A172 (cell line): ENCODE data around the gene FGF21. TPM values are rescaled to one million over a fixed set of nuclear protein-coding genes. Genes with fewer than 3 reads are reported as not detected.

Source experiments
- DNase-seq: peaks from one replicate; pipeline ENCODE4 v3.0.0-alpha.2; 2015; ENCODE audit warnings: low spot score
- total RNA-seq: library from RNA; depleted of rRNA; stranded (reverse); fragments of >200 nt; shearing (Covaris generic); gene quantifications from 2 replicates; pipeline ENCODE4 v1.2.3, GENCODE V29; 2014

The FGF21 gene
- total RNA-seq, 1 experiment from 2014 or later, result not detected

DNA sequence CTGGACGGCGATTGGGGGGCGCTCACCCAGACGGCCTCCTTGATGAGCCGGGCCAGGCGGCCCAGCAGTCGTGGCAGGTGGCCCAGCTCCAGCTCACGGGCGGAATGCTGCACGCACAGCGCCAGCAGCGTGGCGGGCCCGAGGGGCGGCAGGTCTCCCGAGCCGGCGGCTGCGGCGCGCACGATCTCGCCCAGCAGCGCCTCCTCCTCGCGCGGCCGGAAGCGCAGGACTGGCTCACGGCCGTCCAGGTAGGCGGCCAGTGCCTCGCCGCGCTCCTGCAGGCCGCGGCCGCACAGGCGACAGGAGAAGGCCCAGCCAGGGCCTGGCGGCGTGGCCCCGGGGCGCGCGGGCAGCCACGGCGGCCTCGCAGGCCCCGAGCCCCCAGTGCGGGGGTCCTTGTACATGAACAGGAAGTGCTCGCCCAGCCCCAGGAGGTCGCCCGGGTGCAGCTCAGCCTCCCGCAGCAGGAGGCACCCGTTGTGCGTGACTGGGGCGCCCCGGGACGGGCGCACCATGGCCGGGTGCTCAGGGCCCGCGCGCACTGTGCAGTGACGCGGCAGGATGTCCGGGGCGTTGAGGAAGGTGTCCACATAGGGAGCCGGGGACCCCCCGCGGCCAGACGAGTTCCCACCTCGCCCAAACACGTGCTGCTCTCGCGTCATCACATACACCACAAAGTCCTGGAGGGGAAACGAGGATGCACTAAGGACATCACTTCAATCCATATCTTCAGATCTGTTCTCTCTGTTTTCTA, 26.2 kb upstream of the FGF21 start:
- DNase-seq, result no peak

DNA sequence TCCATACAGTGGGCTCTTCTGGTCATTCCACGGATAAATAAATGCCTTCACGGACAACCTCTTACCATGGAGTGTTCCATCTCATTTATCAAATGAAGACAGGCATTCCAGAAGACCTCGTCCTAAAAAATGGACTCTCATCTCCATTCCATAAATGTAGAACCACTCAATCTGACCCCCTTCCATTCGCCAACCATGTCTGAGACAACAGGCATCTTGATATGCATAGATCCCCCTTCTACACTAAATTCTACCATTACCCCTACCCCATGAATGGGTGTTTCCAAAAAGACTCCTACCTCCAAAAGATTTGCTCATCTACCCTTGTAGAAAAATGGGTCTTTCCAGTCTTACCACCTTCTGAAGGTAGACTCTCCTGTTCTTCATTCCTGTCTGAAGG, 23.9 kb upstream of the FGF21 start:
- no peak for DNase-seq

DNA sequence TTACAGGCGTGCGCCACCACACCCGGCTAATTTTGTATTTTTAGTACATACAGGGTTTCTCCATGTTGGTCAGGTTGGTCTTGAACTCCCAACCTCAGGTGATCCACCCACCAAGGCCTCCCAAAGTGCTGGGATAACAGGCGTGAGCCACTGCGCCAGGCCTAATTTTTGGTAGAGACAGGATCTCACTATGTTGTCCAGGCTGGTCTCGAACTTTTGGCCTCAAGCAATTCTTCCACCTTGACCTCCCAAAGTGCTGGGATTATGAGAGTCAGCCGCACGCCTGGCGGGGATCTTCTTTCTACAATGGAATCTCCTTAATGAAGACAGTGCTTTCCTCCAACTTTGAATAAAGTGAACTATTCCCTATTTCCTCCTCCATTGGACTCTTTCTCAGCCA, 20.7 kb upstream of the FGF21 start:
- no peak for DNase-seq

DNA sequence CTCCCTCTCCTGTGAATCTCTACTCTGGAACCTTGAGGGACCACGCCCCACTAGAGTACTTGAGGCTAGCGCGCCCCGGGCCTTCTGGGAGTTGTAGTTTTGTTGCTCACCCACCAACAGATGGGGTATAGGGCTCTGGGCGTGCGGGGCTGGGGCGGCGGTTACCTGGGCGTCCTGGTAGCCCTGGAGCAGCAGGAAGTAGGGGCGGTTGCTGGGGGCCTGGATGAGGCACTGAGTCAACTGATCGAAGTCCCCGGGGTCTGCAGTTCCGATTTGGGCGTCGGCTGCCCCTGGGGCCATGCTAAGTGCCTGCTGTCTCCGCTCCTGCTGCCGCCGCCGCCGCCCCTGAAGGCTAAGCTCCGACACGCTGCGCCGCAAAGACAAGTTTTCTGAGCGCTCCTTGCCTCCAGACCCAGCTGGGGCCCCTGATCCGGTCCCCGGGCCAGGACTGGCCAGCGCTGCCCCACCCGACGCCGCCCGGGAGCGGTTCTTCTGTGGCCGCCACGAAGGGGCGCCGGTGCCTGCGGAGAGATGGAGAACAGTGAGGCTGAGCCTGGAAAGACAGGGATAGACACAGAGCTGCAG, 20.2 kb upstream of the FGF21 start:
- DNase-seq, result no peak

- no peak for DNase-seq
Measured at GRCh38 chr19:48737360-48737998, 17.8 kb upstream of the FGF21 start.

GRCh38 chr19:48738557-48739403, 16.5 kb upstream of the FGF21 start:
- DNase-seq, result peak; percentile 44

DNA sequence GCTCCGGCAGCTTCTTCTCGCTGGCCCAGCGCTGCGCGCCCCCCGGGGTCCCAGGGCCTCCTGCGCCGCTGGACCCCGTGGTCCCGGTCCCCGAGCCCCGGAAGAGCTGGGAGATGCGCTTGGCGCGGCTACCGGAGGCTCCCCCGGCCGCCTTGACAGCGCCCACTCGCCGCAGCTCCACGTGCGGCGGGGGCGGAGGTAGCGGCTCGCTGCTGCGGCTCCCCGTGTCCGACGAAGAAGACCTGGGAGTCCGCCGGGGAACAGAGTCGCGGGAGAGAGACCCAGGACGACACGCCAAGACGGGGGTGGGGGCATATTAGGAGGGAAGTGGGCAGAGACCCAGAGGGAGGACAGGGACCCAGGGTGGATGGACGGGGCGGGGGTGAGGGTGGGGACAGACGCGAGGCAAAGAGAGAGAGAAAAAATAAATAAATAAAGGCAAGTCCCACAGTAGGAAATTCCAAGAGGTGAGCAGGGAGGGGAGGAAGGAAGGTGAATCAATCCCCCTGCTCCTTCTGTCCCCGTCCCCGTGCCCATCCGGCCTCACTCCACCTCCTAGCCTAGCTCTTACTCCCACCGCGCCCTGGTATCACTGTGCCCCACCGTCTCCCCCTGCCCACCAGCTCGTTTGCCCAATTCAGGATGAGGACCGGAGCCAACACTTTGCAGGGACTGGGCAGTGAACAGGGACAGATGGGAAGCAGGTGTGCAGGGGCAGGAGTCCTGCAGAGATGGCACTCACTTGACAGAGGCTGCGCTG, 15.7 kb upstream of the FGF21 start:
- no peak for DNase-seq

GRCh38 chr19:48740164-48740972, 15.0 kb upstream of the FGF21 start, which contains the start of gene RASIP1:
RASIP1 (minus strand) TSS chr19:48740610; CDS start chr19:48740282, 328 bp downstream.
- no peak for DNase-seq

GRCh38 chr19:48741129-48741999, 14.0 kb upstream of the FGF21 start:
- DNase-seq, result no peak

DNA sequence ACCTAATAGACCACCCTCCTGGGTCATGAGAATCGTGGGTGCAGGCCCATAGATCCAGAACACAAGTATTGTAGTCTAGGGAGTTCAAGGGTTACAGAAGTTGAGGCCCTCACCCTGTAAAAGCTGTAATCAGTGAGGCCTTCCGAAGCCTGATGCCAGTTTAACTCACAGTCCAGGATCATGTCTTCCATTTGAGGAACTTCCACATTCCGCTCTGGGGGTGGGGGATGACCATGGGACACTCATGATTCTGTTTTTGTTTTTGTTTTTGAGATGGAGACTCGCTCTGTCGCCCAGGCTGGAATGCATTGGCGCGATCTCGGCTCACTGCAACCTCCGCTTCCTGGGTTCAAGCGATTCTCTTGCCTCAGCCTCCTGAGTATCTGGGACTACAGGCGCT, 13.2 kb upstream of the FGF21 start:
- no peak for DNase-seq

DNA sequence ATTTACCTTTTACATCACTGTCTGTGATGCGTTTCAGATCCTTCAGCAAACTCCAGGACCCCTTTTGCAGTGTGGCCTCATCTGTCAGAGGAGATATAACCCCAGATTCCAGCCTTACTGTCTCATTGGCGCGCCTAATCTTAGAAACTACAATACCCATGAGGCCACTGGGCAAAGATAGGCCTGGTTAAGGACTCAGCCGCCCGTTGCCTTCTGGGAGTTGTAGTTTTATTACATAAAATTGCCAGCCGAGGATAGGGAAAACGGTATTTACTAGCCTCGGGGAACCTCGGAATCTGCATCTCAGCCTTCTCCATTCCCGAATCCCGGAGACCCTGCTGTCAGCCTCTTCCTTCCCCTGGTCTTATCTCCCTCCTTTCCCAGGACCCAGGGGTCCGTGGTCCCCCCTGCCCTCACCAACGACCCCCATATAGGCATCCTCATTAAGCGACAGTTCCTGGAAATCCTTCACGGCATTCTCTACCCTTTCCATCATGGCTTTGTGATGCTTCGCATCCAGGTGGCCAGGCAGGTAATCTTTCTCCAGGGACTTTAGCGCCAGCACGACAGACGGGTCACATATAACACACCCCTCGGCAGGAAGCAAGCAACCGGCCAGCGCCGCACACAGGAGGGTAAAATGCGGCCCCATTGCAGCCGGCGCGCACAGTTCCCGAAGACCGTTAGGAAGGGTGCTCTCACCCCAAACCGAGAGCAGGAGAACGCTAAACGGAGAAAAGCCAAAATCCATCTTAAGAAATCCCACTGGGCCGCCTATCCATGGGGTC, 9.9 kb upstream of the FGF21 start:
- DNase-seq, result no peak

GRCh38 chr19:48746110-48746509, 9.2 kb upstream of the FGF21 start:
- no peak for DNase-seq

- DNase-seq, result peak; percentile 69
Measured at GRCh38 chr19:48746738-48747575, 8.4 kb upstream of the FGF21 start, which contains the start of gene IZUMO1. IZUMO1 (minus strand) TSS chr19:48746909; CDS start chr19:48745859, 1,050 bp downstream.

GRCh38 chr19:48749571-48750198, 5.6 kb upstream of the FGF21 start:
- no peak for DNase-seq

DNA sequence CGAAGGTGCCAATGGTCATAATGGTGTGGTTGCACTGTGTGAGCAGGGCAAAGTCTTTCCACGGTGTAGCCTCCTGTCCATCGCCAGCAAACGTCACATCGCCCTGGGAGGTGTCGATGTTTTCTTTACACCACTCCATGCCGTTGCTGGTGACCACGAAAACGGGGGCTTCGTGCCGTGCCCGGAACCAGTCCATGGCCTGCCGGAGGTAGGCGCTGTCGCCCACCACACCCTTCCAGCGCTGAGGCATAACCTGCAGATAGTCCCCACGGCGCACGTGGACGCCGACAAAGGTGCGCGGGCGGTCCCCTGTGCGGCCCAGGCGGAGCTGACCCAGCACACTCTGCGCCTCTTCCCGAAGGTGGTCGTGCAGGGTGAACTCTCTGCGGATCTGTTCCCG, 5.0 kb upstream of the FGF21 start:
- no peak for DNase-seq

DNA sequence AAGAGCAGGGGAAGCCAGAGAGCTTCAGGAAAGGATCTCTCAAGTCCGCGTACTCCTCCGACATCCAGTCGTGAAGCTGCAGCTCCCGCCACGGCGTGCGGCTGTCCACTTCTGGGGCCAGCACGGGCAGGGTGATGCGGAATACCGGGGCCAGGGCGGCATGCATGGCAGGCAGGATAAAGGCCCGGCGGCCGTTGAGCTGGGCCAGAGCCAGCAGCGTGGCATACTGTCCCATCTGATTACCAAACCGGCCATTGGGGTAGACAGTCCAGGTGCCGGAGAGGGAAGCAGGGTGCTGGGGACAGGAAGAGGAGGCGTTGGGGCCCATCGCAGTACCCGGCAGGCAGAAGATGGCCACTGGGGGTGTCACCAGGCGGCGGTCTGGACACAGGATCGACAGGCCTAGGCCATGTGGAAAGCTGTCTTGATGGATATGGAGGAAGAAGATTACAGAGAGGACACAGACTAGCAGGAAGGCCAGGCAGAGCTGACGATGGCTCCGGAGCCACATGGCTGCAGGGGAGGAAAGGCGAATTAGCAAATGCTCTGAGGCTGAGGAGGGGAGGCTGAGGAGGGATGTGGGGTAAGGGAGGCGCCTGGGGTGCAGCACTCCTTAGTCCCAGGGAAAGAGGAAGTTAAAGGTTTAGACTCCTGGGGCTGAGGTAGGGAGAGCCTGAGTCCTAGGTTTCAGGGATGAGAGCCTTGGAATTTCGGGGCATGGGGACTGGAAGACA, 4.4 kb upstream of the FGF21 start:
- DNase-seq, result no peak
